GM23338 (cell line): ENCODE measurements around the gene COBL. TPM values are rescaled to one million over a fixed set of nuclear protein-coding genes. Genes with fewer than 3 reads are reported as not detected.

Source experiments
- ATAC-seq: fragments of 200-7000 bp; cut with Tn5 transposase; 3 replicates; pipeline ENCODE4 v1.9.1; 2020
- DNase-seq: peaks from one replicate; pipeline ENCODE4 v3.0.0-alpha.2; 2015; ENCODE audit warnings: low spot score
- H2AFZ ChIP-seq: fragments of 200-600 bp; sonication (generic); 2 replicates; pipeline ENCODE4 v1.8.0; 2016; ENCODE audit warnings: antibody characterized with exemption, mild to moderate bottlenecking, moderate library complexity
- H3F3A ChIP-seq: fragments of 200-600 bp; sonication (generic); replicated peaks from 2 replicates; pipeline ENCODE4 v1.8.0; 2017; ENCODE audit warnings: antibody characterized with exemption, mixed run types, low read depth
- H3K27ac ChIP-seq: fragments of 200-600 bp; sonication (generic); 2 replicates; pipeline ENCODE4 v1.6.1; 2016; ENCODE audit warnings: low read depth
- H3K27me3 ChIP-seq: fragments of 200-600 bp; sonication (generic); 2 replicates; pipeline ENCODE4 v1.8.0; 2016; ENCODE audit warnings: mild to moderate bottlenecking, mixed run types, moderate library complexity; ENCODE audit not compliant: insufficient read depth
- H3K36me3 ChIP-seq: fragments of 200-600 bp; sonication (generic); 2 replicates; pipeline ENCODE4 v1.8.0; 2016; ENCODE audit warnings: mild to moderate bottlenecking; ENCODE audit not compliant: insufficient read depth
- H3K4me1 ChIP-seq: fragments of 200-600 bp; sonication (generic); 2 replicates; pipeline ENCODE4 v1.8.0; 2016; ENCODE audit warnings: mild to moderate bottlenecking, moderate library complexity; ENCODE audit not compliant: insufficient read depth
- H3K4me2 ChIP-seq: fragments of 200-600 bp; sonication (generic); 2 replicates; pipeline ENCODE4 v1.7.1; 2017; ENCODE audit warnings: mixed run types
- H3K4me3 ChIP-seq: fragments of 200-600 bp; sonication (generic); 2 replicates; pipeline ENCODE4 v1.6.1; 2016; ENCODE audit warnings: mixed run types
- H3K79me2 ChIP-seq: fragments of 200-600 bp; sonication (generic); replicated peaks from 2 replicates; pipeline ENCODE4 v1.8.0; 2017; ENCODE audit warnings: mild to moderate bottlenecking; ENCODE audit not compliant: insufficient read depth
- H3K9me2 ChIP-seq: fragments of 200-600 bp; sonication (generic); 2 replicates; pipeline ENCODE4 v1.8.0; 2017; ENCODE audit not compliant: insufficient read depth
- H4K20me1 ChIP-seq: fragments of 200-600 bp; sonication (generic); replicated peaks from 2 replicates; pipeline ENCODE4 v1.8.0; 2017; ENCODE audit warnings: mild to moderate bottlenecking; ENCODE audit not compliant: insufficient read depth
- H3K27ac Mint-ChIP-seq: 2 replicates; pipeline ENCODE4 v1.8.0; 2020; ENCODE audit warnings: inconsistent platforms, mild to moderate bottlenecking, moderate library complexity, mixed read lengths
- H3K27me3 Mint-ChIP-seq: 3 replicates; pipeline ENCODE4 v1.8.0; 2022; ENCODE audit warnings: low read depth, mild to moderate bottlenecking, moderate library complexity, mixed read lengths, inconsistent platforms; ENCODE audit not compliant: insufficient read depth, poor library complexity
- H3K36me3 Mint-ChIP-seq: 3 replicates; pipeline ENCODE4 v1.8.0; 2021; ENCODE audit warnings: low read depth, mild to moderate bottlenecking, inconsistent platforms, moderate library complexity, mixed read lengths
- H3K4me1 Mint-ChIP-seq: 3 replicates; pipeline ENCODE4 v1.8.0; 2020; ENCODE audit warnings: mild to moderate bottlenecking, inconsistent platforms, mixed read lengths
- H3K4me3 Mint-ChIP-seq: 3 replicates; pipeline ENCODE4 v1.8.0; 2021; ENCODE audit warnings: moderate library complexity, mild to moderate bottlenecking, inconsistent platforms, mixed read lengths
- H3K9me3 Mint-ChIP-seq: 3 replicates; pipeline ENCODE4 v1.8.0; 2020; ENCODE audit warnings: moderate library complexity, mild to moderate bottlenecking, inconsistent platforms, mixed read lengths
- CREB1 ChIP-seq: fragments of 250-450 bp; sonication (Bioruptor Pico); IDR thresholded peaks from 2 replicates; pipeline ENCODE4 v1.5.0; 2020; ENCODE audit warnings: low read depth, mild to moderate bottlenecking, moderate library complexity
- NANOG ChIP-seq: IDR thresholded peaks from 2 replicates; pipeline ENCODE4 v1.6.1; 2016; ENCODE audit warnings: antibody characterized with exemption, borderline replicate concordance
- ZNF114 ChIP-seq: fragments of 250-450 bp; sonication (Bioruptor Pico); IDR thresholded peaks from 2 replicates; pipeline ENCODE4 v1.5.0; 2020; ENCODE audit warnings: mild to moderate bottlenecking, moderate library complexity
- ZNF331 ChIP-seq: fragments of 250-450 bp; sonication (Bioruptor Pico); IDR thresholded peaks from 2 replicates; pipeline ENCODE4 v1.5.0; 2020; ENCODE audit warnings: low read depth, mild to moderate bottlenecking, moderate library complexity
- polyA plus RNA-seq: library from polyadenylated mRNA; unstranded; fragments of >200 nt; fragmentation: Nextera tagmentation; extraction: Ambion mirVana; gene quantifications from 2 replicates; pipeline ENCODE4 v1.2.1, GENCODE V29; 2016
- total RNA-seq: library from RNA; depleted of rRNA; stranded (reverse); fragments of >200 nt; shearing (Covaris generic); gene quantifications from 2 replicates; pipeline ENCODE4 v1.2.3, GENCODE V29; 2014
- TF ChIP-seq, protein P1 (sequence below): fragments of 250-450 bp; sonication (Bioruptor Pico); IDR thresholded peaks from 2 replicates; pipeline ENCODE4 v1.5.0; 2020; ENCODE audit warnings: mild to moderate bottlenecking, moderate library complexity
- TF ChIP-seq, protein P2 (sequence below): IDR thresholded peaks from one replicate; pipeline ENCODE4 v1.6.1; 2018; ENCODE audit warnings: antibody characterized with exemption; ENCODE audit not compliant: unreplicated experiment
- TF ChIP-seq, protein P3 (sequence below): IDR thresholded peaks from 2 replicates; pipeline ENCODE4 v1.6.1; 2016; ENCODE audit warnings: antibody characterized with exemption

COBL gene
- total and polyA plus RNA-seq, 2 experiments from 2014 or later: 18.3 to 51.9 TPM

DNA sequence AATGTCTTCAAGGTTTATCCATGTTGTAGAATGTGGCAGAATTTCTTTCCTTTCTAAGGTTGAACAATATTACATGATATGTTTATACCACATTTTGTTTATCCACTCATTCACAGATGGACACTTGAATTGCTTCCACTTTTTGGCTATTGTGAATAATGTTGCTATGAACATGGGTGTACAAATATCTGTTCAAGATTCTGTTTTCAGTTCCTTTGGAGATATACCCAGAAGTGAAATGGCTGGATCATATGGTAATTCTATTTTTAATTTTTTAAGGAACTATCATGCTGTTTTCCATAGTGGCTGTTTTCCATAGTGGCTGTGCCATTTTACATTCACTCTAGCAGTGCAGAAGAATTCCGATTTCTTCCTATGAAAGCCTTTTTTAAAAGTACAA, 339.2 kb downstream of the COBL start (continued):
- TF ChIP-seq, protein P1, sequence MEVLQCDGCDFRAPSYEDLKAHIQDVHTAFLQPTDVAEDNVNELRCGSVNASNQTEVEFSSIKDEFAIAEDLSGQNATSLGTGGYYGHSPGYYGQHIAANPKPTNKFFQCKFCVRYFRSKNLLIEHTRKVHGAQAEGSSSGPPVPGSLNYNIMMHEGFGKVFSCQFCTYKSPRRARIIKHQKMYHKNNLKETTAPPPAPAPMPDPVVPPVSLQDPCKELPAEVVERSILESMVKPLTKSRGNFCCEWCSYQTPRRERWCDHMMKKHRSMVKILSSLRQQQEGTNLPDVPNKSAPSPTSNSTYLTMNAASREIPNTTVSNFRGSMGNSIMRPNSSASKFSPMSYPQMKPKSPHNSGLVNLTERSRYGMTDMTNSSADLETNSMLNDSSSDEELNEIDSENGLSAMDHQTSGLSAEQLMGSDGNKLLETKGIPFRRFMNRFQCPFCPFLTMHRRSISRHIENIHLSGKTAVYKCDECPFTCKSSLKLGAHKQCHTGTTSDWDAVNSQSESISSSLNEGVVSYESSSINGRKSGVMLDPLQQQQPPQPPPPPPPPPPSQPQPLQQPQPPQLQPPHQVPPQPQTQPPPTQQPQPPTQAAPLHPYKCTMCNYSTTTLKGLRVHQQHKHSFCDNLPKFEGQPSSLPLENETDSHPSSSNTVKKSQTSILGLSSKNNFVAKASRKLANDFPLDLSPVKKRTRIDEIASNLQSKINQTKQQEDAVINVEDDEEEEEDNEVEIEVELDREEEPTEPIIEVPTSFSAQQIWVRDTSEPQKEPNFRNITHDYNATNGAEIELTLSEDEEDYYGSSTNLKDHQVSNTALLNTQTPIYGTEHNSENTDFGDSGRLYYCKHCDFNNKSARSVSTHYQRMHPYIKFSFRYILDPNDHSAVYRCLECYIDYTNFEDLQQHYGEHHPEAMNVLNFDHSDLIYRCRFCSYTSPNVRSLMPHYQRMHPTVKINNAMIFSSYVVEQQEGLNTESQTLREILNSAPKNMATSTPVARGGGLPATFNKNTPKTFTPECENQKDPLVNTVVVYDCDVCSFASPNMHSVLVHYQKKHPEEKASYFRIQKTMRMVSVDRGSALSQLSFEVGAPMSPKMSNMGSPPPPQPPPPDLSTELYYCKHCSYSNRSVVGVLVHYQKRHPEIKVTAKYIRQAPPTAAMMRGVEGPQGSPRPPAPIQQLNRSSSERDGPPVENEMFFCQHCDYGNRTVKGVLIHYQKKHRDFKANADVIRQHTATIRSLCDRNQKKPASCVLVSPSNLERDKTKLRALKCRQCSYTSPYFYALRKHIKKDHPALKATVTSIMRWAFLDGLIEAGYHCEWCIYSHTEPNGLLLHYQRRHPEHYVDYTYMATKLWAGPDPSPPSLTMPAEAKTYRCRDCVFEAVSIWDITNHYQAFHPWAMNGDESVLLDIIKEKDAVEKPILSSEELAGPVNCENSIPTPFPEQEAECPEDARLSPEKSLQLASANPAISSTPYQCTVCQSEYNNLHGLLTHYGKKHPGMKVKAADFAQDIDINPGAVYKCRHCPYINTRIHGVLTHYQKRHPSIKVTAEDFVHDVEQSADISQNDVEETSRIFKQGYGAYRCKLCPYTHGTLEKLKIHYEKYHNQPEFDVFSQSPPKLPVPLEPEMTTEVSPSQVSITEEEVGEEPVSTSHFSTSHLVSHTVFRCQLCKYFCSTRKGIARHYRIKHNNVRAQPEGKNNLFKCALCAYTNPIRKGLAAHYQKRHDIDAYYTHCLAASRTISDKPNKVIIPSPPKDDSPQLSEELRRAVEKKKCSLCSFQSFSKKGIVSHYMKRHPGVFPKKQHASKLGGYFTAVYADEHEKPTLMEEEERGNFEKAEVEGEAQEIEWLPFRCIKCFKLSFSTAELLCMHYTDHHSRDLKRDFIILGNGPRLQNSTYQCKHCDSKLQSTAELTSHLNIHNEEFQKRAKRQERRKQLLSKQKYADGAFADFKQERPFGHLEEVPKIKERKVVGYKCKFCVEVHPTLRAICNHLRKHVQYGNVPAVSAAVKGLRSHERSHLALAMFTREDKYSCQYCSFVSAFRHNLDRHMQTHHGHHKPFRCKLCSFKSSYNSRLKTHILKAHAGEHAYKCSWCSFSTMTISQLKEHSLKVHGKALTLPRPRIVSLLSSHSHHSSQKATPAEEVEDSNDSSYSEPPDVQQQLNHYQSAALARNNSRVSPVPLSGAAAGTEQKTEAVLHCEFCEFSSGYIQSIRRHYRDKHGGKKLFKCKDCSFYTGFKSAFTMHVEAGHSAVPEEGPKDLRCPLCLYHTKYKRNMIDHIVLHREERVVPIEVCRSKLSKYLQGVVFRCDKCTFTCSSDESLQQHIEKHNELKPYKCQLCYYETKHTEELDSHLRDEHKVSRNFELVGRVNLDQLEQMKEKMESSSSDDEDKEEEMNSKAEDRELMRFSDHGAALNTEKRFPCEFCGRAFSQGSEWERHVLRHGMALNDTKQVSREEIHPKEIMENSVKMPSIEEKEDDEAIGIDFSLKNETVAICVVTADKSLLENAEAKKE (CRISPR knock-in tag): no peak
- no peak for TF ChIP-seq ZNF331 (CRISPR knock-in tag)

DNA sequence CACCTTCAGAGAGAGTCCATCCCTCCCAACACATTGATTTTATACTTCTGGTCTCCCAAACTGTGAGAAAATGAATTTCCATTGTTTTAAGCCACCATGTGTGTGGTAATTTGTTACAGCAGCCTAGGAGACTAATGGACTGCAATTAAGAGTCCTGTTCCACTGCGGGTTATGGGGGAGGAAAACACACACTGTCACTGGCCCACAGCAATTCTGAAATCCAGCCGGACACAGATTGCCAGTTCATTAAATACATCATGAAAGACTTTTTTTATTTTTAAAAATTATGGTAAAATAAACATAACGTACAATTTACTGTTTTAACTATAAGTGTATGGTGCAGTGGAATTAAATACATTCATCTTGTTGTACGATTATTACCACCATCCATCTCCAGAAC, 340.5 kb downstream of the COBL start:
- no peaks in the 10 kb centered on the region for H3K27me3 ChIP-seq
- TF ChIP-seq, protein P2, sequence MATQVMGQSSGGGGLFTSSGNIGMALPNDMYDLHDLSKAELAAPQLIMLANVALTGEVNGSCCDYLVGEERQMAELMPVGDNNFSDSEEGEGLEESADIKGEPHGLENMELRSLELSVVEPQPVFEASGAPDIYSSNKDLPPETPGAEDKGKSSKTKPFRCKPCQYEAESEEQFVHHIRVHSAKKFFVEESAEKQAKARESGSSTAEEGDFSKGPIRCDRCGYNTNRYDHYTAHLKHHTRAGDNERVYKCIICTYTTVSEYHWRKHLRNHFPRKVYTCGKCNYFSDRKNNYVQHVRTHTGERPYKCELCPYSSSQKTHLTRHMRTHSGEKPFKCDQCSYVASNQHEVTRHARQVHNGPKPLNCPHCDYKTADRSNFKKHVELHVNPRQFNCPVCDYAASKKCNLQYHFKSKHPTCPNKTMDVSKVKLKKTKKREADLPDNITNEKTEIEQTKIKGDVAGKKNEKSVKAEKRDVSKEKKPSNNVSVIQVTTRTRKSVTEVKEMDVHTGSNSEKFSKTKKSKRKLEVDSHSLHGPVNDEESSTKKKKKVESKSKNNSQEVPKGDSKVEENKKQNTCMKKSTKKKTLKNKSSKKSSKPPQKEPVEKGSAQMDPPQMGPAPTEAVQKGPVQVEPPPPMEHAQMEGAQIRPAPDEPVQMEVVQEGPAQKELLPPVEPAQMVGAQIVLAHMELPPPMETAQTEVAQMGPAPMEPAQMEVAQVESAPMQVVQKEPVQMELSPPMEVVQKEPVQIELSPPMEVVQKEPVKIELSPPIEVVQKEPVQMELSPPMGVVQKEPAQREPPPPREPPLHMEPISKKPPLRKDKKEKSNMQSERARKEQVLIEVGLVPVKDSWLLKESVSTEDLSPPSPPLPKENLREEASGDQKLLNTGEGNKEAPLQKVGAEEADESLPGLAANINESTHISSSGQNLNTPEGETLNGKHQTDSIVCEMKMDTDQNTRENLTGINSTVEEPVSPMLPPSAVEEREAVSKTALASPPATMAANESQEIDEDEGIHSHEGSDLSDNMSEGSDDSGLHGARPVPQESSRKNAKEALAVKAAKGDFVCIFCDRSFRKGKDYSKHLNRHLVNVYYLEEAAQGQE: no peak
- TF ChIP-seq ZNF114 (CRISPR knock-in tag) (no peak), CREB1 (CRISPR knock-in tag) (no peak), ZNF331 (CRISPR knock-in tag) (no peak), NANOG (no peak)
- TF ChIP-seq, protein P3, sequence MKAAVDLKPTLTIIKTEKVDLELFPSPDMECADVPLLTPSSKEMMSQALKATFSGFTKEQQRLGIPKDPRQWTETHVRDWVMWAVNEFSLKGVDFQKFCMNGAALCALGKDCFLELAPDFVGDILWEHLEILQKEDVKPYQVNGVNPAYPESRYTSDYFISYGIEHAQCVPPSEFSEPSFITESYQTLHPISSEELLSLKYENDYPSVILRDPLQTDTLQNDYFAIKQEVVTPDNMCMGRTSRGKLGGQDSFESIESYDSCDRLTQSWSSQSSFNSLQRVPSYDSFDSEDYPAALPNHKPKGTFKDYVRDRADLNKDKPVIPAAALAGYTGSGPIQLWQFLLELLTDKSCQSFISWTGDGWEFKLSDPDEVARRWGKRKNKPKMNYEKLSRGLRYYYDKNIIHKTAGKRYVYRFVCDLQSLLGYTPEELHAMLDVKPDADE: no peak

More for the DNA sequence above, 340.5 kb downstream of the COBL start:
- ATAC-seq (no peak), DNase-seq (no peak)
- H3K79me2 ChIP-seq: no peaks in the 10 kb centered on the region
- H3K36me3 ChIP-seq: 0 out of 2 replicates have a peak, but pooled peaks cover 3% of the 10 kb centered on the region
- H3K27ac Mint-ChIP-seq: no peak overlapping the region
- peaks cover 6% of the 10 kb centered on the region; the same call in 1 of the 3 replicates for H3K36me3 Mint-ChIP-seq
- peaks cover 4% of the 10 kb centered on the region; the same call in 1 of the 2 replicates for H3K9me2 ChIP-seq
- H3F3A ChIP-seq: no peaks in the 10 kb centered on the region
- H3K4me3 ChIP-seq: no peak overlapping the region
- no peak overlapping the region for H3K27ac ChIP-seq
- H2AFZ ChIP-seq: no peak overlapping the region
- H3K4me2 ChIP-seq: no peak overlapping the region
- no peaks in the 10 kb centered on the region for H3K27me3 Mint-ChIP-seq
- no peaks in the 10 kb centered on the region for H3K4me1 Mint-ChIP-seq
- no peak overlapping the region for H3K4me3 Mint-ChIP-seq
- H4K20me1 ChIP-seq: no peaks in the 10 kb centered on the region
- no peaks in the 10 kb centered on the region for H3K4me1 ChIP-seq
- peaks cover 5% of the 10 kb centered on the region; the same call in 1 of the 3 replicates for H3K9me3 Mint-ChIP-seq
